ENCODE data around the gene SYPL1.

Gene SYPL1

GRCh38 chr7:106121189-106121810, 9.2 kb upstream of the SYPL1 start:
- DNase-seq = no peak

- no peak for DNase-seq
These were observed 8.4 kb upstream of the SYPL1 start for GRCh38 chr7:106120500-106120899.

GRCh38 chr7:106119719-106120118, 7.6 kb upstream of the SYPL1 start:
- DNase-seq = no peak

- DNase-seq = no peak
These were observed 5.9 kb upstream of the SYPL1 start for GRCh38 chr7:106117786-106118544.

- DNase-seq = no peak
These were observed 4.1 kb upstream of the SYPL1 start for GRCh38 chr7:106116161-106116704.

- no peak for DNase-seq
These were observed 2.7 kb upstream of the SYPL1 start for GRCh38 chr7:106114716-106115383.

- no peak for DNase-seq
These were observed 885 bp upstream of the SYPL1 start for GRCh38 chr7:106112972-106113421.

GRCh38 chr7:106111655-106112117, 426 bp downstream of the SYPL1 start:
- no peak for DNase-seq

- no peak for DNase-seq
These were observed 1.0 kb downstream of the SYPL1 start for GRCh38 chr7:106110885-106111654.

GRCh38 chr7:106110238-106110560, 1.9 kb downstream of the SYPL1 start:
- DNase-seq = no peak

GRCh38 chr7:106109521-106110237, 2.4 kb downstream of the SYPL1 start:
- DNase-seq = no peak

- DNase-seq = no peak
These were observed 3.1 kb downstream of the SYPL1 start for GRCh38 chr7:106108991-106109390.

GRCh38 chr7:106104721-106105260, 7.3 kb downstream of the SYPL1 start:
- no peak for DNase-seq

GRCh38 chr7:106102387-106102966, 9.6 kb downstream of the SYPL1 start:
- DNase-seq = no peak

GRCh38 chr7:106101726-106102125, 10.4 kb downstream of the SYPL1 start:
- DNase-seq = no peak

- no peak for DNase-seq
These were observed 11.1 kb downstream of the SYPL1 start for GRCh38 chr7:106100863-106101629.

GRCh38 chr7:106099539-106099938, 12.6 kb downstream of the SYPL1 start:
- DNase-seq = no peak

- no peak for DNase-seq
These were observed 13.2 kb downstream of the SYPL1 start for GRCh38 chr7:106098889-106099288.

GRCh38 chr7:106095634-106096033, 16.5 kb downstream of the SYPL1 start:
- DNase-seq = no peak

GRCh38 chr7:106094780-106095179, 17.3 kb downstream of the SYPL1 start:
- no peak for DNase-seq

- DNase-seq = no peak
These were observed 19.9 kb downstream of the SYPL1 start for GRCh38 chr7:106092204-106092603.
